ENCODE results near the gene PKNOX1. TPM values are rescaled to one million over a fixed set of nuclear protein-coding genes. Genes with fewer than 3 reads are reported as not detected.

PKNOX1 gene
- total and polyA plus RNA-seq, 9 of the 15 experiments (the other 6 are each of a cell fraction or from before 2014, with no cell fraction given): 8.8 to 25.9 (median 13.2) TPM

DNA sequence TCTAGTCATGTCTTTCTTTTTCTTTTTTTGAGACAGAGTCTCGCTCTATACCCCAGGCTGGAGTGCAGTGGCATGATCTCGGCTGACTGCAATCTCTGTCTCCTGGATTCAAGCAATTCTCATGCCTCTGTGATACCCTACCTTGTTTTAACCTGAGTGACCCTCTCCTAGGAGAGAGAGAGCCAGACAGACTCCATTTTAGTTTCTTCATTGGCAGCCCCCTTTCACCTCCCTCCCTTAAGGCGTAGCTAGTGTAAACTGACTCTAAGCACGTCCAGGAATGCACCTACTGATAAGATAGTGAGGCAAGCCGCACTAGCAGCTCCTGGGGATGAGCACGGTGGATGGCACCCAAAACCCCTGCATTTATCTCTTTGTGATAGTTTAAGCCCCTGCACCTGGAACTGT lies 5.2 kb upstream of the PKNOX1 start (continued):
- no peak for TF ChIP-seq ZNF318 (IDR thresholded peaks at IDR 0.05; ENCODE audit: borderline replicate concordance in 1 of 2, low read depth in 1 of 2)
- TF ChIP-seq, protein P1, sequence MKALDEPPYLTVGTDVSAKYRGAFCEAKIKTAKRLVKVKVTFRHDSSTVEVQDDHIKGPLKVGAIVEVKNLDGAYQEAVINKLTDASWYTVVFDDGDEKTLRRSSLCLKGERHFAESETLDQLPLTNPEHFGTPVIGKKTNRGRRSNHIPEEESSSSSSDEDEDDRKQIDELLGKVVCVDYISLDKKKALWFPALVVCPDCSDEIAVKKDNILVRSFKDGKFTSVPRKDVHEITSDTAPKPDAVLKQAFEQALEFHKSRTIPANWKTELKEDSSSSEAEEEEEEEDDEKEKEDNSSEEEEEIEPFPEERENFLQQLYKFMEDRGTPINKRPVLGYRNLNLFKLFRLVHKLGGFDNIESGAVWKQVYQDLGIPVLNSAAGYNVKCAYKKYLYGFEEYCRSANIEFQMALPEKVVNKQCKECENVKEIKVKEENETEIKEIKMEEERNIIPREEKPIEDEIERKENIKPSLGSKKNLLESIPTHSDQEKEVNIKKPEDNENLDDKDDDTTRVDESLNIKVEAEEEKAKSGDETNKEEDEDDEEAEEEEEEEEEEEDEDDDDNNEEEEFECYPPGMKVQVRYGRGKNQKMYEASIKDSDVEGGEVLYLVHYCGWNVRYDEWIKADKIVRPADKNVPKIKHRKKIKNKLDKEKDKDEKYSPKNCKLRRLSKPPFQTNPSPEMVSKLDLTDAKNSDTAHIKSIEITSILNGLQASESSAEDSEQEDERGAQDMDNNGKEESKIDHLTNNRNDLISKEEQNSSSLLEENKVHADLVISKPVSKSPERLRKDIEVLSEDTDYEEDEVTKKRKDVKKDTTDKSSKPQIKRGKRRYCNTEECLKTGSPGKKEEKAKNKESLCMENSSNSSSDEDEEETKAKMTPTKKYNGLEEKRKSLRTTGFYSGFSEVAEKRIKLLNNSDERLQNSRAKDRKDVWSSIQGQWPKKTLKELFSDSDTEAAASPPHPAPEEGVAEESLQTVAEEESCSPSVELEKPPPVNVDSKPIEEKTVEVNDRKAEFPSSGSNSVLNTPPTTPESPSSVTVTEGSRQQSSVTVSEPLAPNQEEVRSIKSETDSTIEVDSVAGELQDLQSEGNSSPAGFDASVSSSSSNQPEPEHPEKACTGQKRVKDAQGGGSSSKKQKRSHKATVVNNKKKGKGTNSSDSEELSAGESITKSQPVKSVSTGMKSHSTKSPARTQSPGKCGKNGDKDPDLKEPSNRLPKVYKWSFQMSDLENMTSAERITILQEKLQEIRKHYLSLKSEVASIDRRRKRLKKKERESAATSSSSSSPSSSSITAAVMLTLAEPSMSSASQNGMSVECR (CRISPR knock-in tag; IDR thresholded peaks at IDR 0.05): no peak
- TF ChIP-seq C11orf30 (IDR thresholded peaks at IDR 0.05; ENCODE audit: low read depth): no peak
- TF ChIP-seq FOXP1 (CRISPR knock-in tag; IDR thresholded peaks at IDR 0.05): no peak
- TF ChIP-seq CBX1 (IDR thresholded peaks at IDR 0.05; ENCODE audit: low read depth): no peak
- no peak for TF ChIP-seq ZNF277 (CRISPR knock-in tag; IDR thresholded peaks at IDR 0.05; ENCODE audit: borderline replicate concordance)
- TF ChIP-seq RBFOX2 (IDR thresholded peaks at IDR 0.05; ENCODE audit: low read depth, low read length): no peak
- TF ChIP-seq MLLT1 (IDR thresholded peaks at IDR 0.05): no peak
- no peak for TF ChIP-seq NFRKB (IDR thresholded peaks at IDR 0.05; ENCODE audit: low read depth)
- TF ChIP-seq YBX1 (IDR thresholded peaks at IDR 0.05): no peak
- no peak for TF ChIP-seq KAT7 (CRISPR knock-in tag; IDR thresholded peaks at IDR 0.05; ENCODE audit: borderline replicate concordance)

Measured in K562 (cell line).